GM23338 (cell line): ENCODE measurements around the gene ZEB1. TPM values are rescaled to one million over a fixed set of nuclear protein-coding genes. Genes with fewer than 3 reads are reported as not detected.

Experiments
- ATAC-seq: fragments of 200-7000 bp; cut with Tn5 transposase; 3 replicates; pipeline ENCODE4 v1.9.1; 2020
- DNase-seq: peaks from one replicate; pipeline ENCODE4 v3.0.0-alpha.2; 2015; ENCODE audit warnings: low spot score
- H2AFZ ChIP-seq: fragments of 200-600 bp; sonication (generic); 2 replicates; pipeline ENCODE4 v1.8.0; 2016; ENCODE audit warnings: antibody characterized with exemption, mild to moderate bottlenecking, moderate library complexity
- H3F3A ChIP-seq: fragments of 200-600 bp; sonication (generic); replicated peaks from 2 replicates; pipeline ENCODE4 v1.8.0; 2017; ENCODE audit warnings: antibody characterized with exemption, mixed run types, low read depth
- H3K27ac ChIP-seq: fragments of 200-600 bp; sonication (generic); 2 replicates; pipeline ENCODE4 v1.6.1; 2016; ENCODE audit warnings: low read depth
- H3K27me3 ChIP-seq: fragments of 200-600 bp; sonication (generic); 2 replicates; pipeline ENCODE4 v1.8.0; 2016; ENCODE audit warnings: mild to moderate bottlenecking, mixed run types, moderate library complexity; ENCODE audit not compliant: insufficient read depth
- H3K36me3 ChIP-seq: fragments of 200-600 bp; sonication (generic); 2 replicates; pipeline ENCODE4 v1.8.0; 2016; ENCODE audit warnings: mild to moderate bottlenecking; ENCODE audit not compliant: insufficient read depth
- H3K4me1 ChIP-seq: fragments of 200-600 bp; sonication (generic); 2 replicates; pipeline ENCODE4 v1.8.0; 2016; ENCODE audit warnings: mild to moderate bottlenecking, moderate library complexity; ENCODE audit not compliant: insufficient read depth
- H3K4me2 ChIP-seq: fragments of 200-600 bp; sonication (generic); 2 replicates; pipeline ENCODE4 v1.7.1; 2017; ENCODE audit warnings: mixed run types
- H3K4me3 ChIP-seq: fragments of 200-600 bp; sonication (generic); 2 replicates; pipeline ENCODE4 v1.6.1; 2016; ENCODE audit warnings: mixed run types
- H3K79me2 ChIP-seq: fragments of 200-600 bp; sonication (generic); replicated peaks from 2 replicates; pipeline ENCODE4 v1.8.0; 2017; ENCODE audit warnings: mild to moderate bottlenecking; ENCODE audit not compliant: insufficient read depth
- H3K9me2 ChIP-seq: fragments of 200-600 bp; sonication (generic); 2 replicates; pipeline ENCODE4 v1.8.0; 2017; ENCODE audit not compliant: insufficient read depth
- H4K20me1 ChIP-seq: fragments of 200-600 bp; sonication (generic); replicated peaks from 2 replicates; pipeline ENCODE4 v1.8.0; 2017; ENCODE audit warnings: mild to moderate bottlenecking; ENCODE audit not compliant: insufficient read depth
- H3K27ac Mint-ChIP-seq: 2 replicates; pipeline ENCODE4 v1.8.0; 2020; ENCODE audit warnings: inconsistent platforms, mild to moderate bottlenecking, moderate library complexity, mixed read lengths
- H3K27me3 Mint-ChIP-seq: 3 replicates; pipeline ENCODE4 v1.8.0; 2022; ENCODE audit warnings: low read depth, mild to moderate bottlenecking, moderate library complexity, mixed read lengths, inconsistent platforms; ENCODE audit not compliant: insufficient read depth, poor library complexity
- H3K36me3 Mint-ChIP-seq: 3 replicates; pipeline ENCODE4 v1.8.0; 2021; ENCODE audit warnings: low read depth, mild to moderate bottlenecking, inconsistent platforms, moderate library complexity, mixed read lengths
- H3K4me1 Mint-ChIP-seq: 3 replicates; pipeline ENCODE4 v1.8.0; 2020; ENCODE audit warnings: mild to moderate bottlenecking, inconsistent platforms, mixed read lengths
- H3K4me3 Mint-ChIP-seq: 3 replicates; pipeline ENCODE4 v1.8.0; 2021; ENCODE audit warnings: moderate library complexity, mild to moderate bottlenecking, inconsistent platforms, mixed read lengths
- H3K9me3 Mint-ChIP-seq: 3 replicates; pipeline ENCODE4 v1.8.0; 2020; ENCODE audit warnings: moderate library complexity, mild to moderate bottlenecking, inconsistent platforms, mixed read lengths
- CTCF ChIP-seq, 2 experiments: fragments of 200-600 bp in 1 of 2; sonication (generic) in 1 of 2; conservative IDR thresholded peaks; 2 replicates each; pipeline versions ENCODE4 v1.5.1 to v1.6.1; 2016 to 2017; ENCODE audit warnings: antibody characterized with exemption in 2 of 2, low read depth in 2 of 2, mild to moderate bottlenecking in 2 of 2, moderate library complexity in 1 of 2
- ETS1 ChIP-seq: IDR thresholded peaks from 2 replicates; pipeline ENCODE4 v1.6.1; 2016; ENCODE audit warnings: antibody characterized with exemption
- EZH2phosphoT487 ChIP-seq: fragments of 200-600 bp; sonication (generic); IDR thresholded peaks from one replicate; pipeline ENCODE4 v1.8.1; 2018; ENCODE audit warnings: antibody characterized with exemption; ENCODE audit not compliant: unreplicated experiment
- REST ChIP-seq: IDR thresholded peaks from one replicate; pipeline ENCODE4 v1.6.1; 2018; ENCODE audit warnings: antibody characterized with exemption; ENCODE audit not compliant: unreplicated experiment
- polyA plus RNA-seq: library from polyadenylated mRNA; unstranded; fragments of >200 nt; fragmentation: Nextera tagmentation; extraction: Ambion mirVana; gene quantifications from 2 replicates; pipeline ENCODE4 v1.2.1, GENCODE V29; 2016
- total RNA-seq: library from RNA; depleted of rRNA; stranded (reverse); fragments of >200 nt; shearing (Covaris generic); gene quantifications from 2 replicates; pipeline ENCODE4 v1.2.3, GENCODE V29; 2014

Gene ZEB1
- total and polyA plus RNA-seq, 2 experiments from 2014 or later = 0.16 to 0.45 TPM

GRCh38 chr10:31366703-31367102 lies 47.7 kb downstream of the ZEB1 start:
- H3K4me1 Mint-ChIP-seq = no peaks in the 10 kb centered on the region

More at GRCh38 chr10:31366703-31367102, 47.7 kb downstream of the ZEB1 start:
- no peak overlapping the region for H3K4me3 ChIP-seq
- no peaks in the 10 kb centered on the region for H3F3A ChIP-seq
- H4K20me1 ChIP-seq = no peaks in the 10 kb centered on the region
- no peaks in the 10 kb centered on the region for H3K79me2 ChIP-seq
- DNase-seq = no peak
- H3K4me2 ChIP-seq = no peak overlapping the region
- peaks cover 12% of the 10 kb centered on the region for H3K9me3 Mint-ChIP-seq
- no peaks in the 10 kb centered on the region for H3K27me3 ChIP-seq
- no peaks in the 10 kb centered on the region for H3K27me3 Mint-ChIP-seq
- no peaks in the 10 kb centered on the region for H3K9me2 ChIP-seq
- no peak overlapping the region for H3K27ac ChIP-seq
- H3K36me3 Mint-ChIP-seq = peaks cover 9% of the 10 kb centered on the region
- no peaks in the 10 kb centered on the region for H3K4me1 ChIP-seq
- ATAC-seq = no peak
- no peak overlapping the region for H3K4me3 Mint-ChIP-seq
- H3K36me3 ChIP-seq = no peaks in the 10 kb centered on the region
- TF ChIP-seq CTCF (conservative IDR thresholded peaks at IDR 0.05; ENCODE audit: low read depth in 2 of 2) (no peak), EZH2phosphoT487 (no peak), REST (no peak), ETS1 (no peak)
- H2AFZ ChIP-seq = no peak overlapping the region
- no peak overlapping the region for H3K27ac Mint-ChIP-seq
